ENCODE data around the gene NCBP2L. TPM values are rescaled to one million over a fixed set of nuclear protein-coding genes. Genes with fewer than 3 reads are reported as not detected.

Gene NCBP2L
- total RNA-seq, 1 donor from 2014 or later = not detected

GRCh38 chrX:107773206-107773605, 4.3 kb upstream of the NCBP2L start:
- H3K36me3 Mint-ChIP-seq (ENCODE audit: low read depth) = no peaks in the 10 kb centered on the region
- H3K4me3 Mint-ChIP-seq = no peak overlapping the region
- H3K27me3 Mint-ChIP-seq (ENCODE audit: low read depth) = peaks cover 55% of the 10 kb centered on the region
- no peak for DNase-seq (ENCODE audit: low read depth, low spot score)
- TF ChIP-seq CTCF (conservative IDR thresholded peaks at IDR 0.05) = no peak
- H3K4me1 Mint-ChIP-seq = peaks cover 12% of the 10 kb centered on the region
- no peak overlapping the region for H3K27ac Mint-ChIP-seq (ENCODE audit: unreplicated experiment)
- H3K9me3 Mint-ChIP-seq = no peaks in the 10 kb centered on the region

- peaks cover 55% of the 10 kb centered on the region for H3K27me3 Mint-ChIP-seq (ENCODE audit: low read depth)
- DNase-seq (ENCODE audit: low read depth, low spot score) = no peak
- TF ChIP-seq CTCF (conservative IDR thresholded peaks at IDR 0.05) = no peak
- H3K4me1 Mint-ChIP-seq = peaks cover 12% of the 10 kb centered on the region
- no peaks in the 10 kb centered on the region for H3K36me3 Mint-ChIP-seq (ENCODE audit: low read depth)
- no peaks in the 10 kb centered on the region for H3K9me3 Mint-ChIP-seq
- H3K27ac Mint-ChIP-seq (ENCODE audit: unreplicated experiment) = no peak overlapping the region
- H3K4me3 Mint-ChIP-seq = peak overlapping the region; percentile 27
These were observed 3.6 kb upstream of the NCBP2L start for GRCh38 chrX:107773906-107774435.

GRCh38 chrX:107775000-107775733, 2.4 kb upstream of the NCBP2L start:
- peaks cover 51% of the 10 kb centered on the region for H3K27me3 Mint-ChIP-seq (ENCODE audit: low read depth)
- TF ChIP-seq CTCF (conservative IDR thresholded peaks at IDR 0.05) = peak; percentile 6
- H3K27ac Mint-ChIP-seq (ENCODE audit: unreplicated experiment) = no peak overlapping the region
- no peak for DNase-seq (ENCODE audit: low read depth, low spot score)
- peak overlapping the region; percentile 51 for H3K4me3 Mint-ChIP-seq
- no peaks in the 10 kb centered on the region for H3K9me3 Mint-ChIP-seq
- no peaks in the 10 kb centered on the region for H3K36me3 Mint-ChIP-seq (ENCODE audit: low read depth)
- H3K4me1 Mint-ChIP-seq = peaks cover 12% of the 10 kb centered on the region

- H3K27ac Mint-ChIP-seq (ENCODE audit: unreplicated experiment) = no peak within 1 kb of the TSS
- no peaks in the 10 kb centered on the region for H3K36me3 Mint-ChIP-seq (ENCODE audit: low read depth)
- H3K4me1 Mint-ChIP-seq = peaks cover 12% of the 10 kb centered on the region
- no peaks in the 10 kb centered on the region for H3K9me3 Mint-ChIP-seq
- peak; percentile 20 for DNase-seq (ENCODE audit: low read depth, low spot score)
- H3K27me3 Mint-ChIP-seq (ENCODE audit: low read depth) = peaks cover 47% of the 10 kb centered on the region
- TF ChIP-seq CTCF (conservative IDR thresholded peaks at IDR 0.05) = peak; percentile 10
- H3K4me3 Mint-ChIP-seq = peak within 1 kb of the TSS; percentile 82
These were observed 1.6 kb upstream of the NCBP2L start, which contains the start of gene TSC22D3 for GRCh38 chrX:107775734-107776511. Gene TSC22D3 (minus strand): TSS chrX:107775787. CDS start chrX:107775419, 368 bp downstream.

GRCh38 chrX:107776649-107777535, 641 bp upstream of the NCBP2L start:
- TF ChIP-seq CTCF (conservative IDR thresholded peaks at IDR 0.05) = peak; percentile 80

More at GRCh38 chrX:107776649-107777535, 641 bp upstream of the NCBP2L start:
- peaks cover 44% of the 10 kb centered on the region for H3K27me3 Mint-ChIP-seq (ENCODE audit: low read depth)
- no peak overlapping the region for H3K27ac Mint-ChIP-seq (ENCODE audit: unreplicated experiment)
- DNase-seq (ENCODE audit: low read depth, low spot score) = peak; percentile 40
- H3K9me3 Mint-ChIP-seq = no peaks in the 10 kb centered on the region
- H3K4me1 Mint-ChIP-seq = peaks cover 12% of the 10 kb centered on the region
- no peaks in the 10 kb centered on the region for H3K36me3 Mint-ChIP-seq (ENCODE audit: low read depth)
- H3K4me3 Mint-ChIP-seq = peak overlapping the region; percentile 82
